ENCODE measurements around the gene SDF4.

Gene SDF4

DNA sequence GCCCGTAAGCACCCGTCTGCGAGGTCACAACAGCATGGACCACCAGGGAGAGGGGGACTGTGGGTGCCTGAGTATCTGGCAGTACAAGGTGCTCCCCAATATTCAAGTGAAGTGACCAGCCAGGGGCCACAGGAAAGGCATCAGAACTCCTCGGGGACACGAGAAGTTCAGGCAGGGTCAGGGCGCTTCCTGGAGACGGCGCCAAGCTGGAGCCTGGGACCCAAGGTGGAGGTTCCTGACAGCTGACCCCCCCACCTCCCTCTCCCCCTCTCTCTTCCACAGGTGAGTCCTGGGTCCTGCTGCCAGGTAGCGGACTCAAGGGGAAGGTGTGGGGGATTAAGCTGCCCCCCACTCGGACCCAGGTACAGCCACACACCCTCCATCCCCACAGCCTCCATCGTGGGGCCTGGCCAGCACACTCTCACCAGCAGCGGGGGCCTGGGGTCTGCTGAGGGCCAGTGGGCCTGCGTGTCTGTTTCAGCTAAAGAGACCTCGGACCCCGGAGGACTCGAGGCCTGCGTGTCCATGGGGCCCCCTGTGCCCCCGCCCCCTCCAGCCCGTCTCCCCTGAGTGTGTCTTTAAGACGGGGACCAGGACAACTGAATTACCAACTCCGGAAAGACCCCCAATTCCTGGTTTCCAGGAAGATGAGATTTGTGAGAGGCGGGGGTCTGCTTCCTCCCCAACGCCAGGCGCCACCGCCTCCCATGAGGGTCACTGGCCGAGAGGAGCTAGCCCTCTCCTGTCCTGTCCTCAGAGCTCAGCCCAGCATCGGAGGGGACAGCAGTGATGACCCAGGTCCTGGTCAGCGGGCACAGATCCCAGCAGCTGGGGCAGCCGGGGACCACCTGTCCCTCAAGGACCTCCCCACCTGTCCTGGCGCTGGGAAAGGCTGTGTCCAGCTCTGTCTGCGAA lies 31.6 kb downstream of the SDF4 start:
- Histone ChIP-seq H3K9me3 (ENCODE audit: severe bottlenecking) (no peaks in the 10 kb centered on the region), H3K4me3 (ENCODE audit: severe bottlenecking) (no peak overlapping the region), H3K27me3 (ENCODE audit: insufficient read depth, poor library complexity, severe bottlenecking) (no peaks in the 10 kb centered on the region), H3K36me3 (ENCODE audit: low read depth) (no peaks in the 10 kb centered on the region), H3K27ac (ENCODE audit: poor library complexity, severe bottlenecking) (no peak overlapping the region), H3K4me1 (ENCODE audit: insufficient read depth, poor library complexity, severe bottlenecking) (no peaks in the 10 kb centered on the region)
- ATAC-seq (ENCODE audit: low read depth): no peak
- DNase-seq (ENCODE audit: low spot score): peak; percentile 60
- TF ChIP-seq, protein P1, sequence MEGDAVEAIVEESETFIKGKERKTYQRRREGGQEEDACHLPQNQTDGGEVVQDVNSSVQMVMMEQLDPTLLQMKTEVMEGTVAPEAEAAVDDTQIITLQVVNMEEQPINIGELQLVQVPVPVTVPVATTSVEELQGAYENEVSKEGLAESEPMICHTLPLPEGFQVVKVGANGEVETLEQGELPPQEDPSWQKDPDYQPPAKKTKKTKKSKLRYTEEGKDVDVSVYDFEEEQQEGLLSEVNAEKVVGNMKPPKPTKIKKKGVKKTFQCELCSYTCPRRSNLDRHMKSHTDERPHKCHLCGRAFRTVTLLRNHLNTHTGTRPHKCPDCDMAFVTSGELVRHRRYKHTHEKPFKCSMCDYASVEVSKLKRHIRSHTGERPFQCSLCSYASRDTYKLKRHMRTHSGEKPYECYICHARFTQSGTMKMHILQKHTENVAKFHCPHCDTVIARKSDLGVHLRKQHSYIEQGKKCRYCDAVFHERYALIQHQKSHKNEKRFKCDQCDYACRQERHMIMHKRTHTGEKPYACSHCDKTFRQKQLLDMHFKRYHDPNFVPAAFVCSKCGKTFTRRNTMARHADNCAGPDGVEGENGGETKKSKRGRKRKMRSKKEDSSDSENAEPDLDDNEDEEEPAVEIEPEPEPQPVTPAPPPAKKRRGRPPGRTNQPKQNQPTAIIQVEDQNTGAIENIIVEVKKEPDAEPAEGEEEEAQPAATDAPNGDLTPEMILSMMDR (IDR thresholded peaks at IDR 0.05; ENCODE audit: poor library complexity, severe bottlenecking): no peak

DNA sequence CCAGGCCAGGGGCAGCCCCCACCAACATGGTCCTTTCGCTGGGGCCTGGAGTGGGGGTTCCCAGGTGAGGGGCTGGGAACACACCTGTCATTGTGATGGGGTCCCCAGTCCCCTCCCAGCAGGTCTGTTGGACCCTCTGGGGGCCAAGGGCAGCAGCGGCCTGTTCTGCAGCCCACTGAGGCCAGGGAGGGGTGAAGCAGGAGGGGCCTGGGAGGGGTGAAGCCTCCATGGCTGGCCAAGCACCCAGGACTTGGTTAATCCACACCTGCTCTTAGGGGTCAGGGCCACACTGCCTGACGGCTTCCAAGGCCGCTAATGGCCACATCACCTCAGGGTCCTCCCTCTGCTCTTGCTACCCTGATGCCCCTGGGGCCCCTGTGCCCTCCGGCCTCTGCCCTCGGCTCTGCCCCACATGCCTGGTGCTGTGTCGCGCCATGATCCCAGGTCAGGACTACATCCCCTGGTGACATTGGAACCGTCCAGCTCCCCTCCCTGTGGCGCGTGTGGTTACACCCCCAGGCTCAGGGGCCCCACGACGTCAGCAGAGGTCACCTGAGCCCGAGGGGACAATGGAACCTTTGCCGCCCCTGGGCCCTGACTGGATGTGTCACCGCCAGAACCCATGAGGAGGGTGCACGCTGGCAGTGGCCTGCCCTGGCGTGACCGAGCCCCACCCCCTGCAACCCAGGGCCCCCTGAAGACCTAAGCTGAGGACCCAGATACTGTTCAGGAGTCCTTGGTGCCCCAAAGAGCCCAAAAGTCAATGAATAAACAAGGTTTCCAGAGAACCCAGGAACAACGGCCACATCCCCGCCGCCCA lies 32.5 kb downstream of the SDF4 start:
- H3K4me1 ChIP-seq (ENCODE audit: insufficient read depth, poor library complexity, severe bottlenecking): no peaks in the 10 kb centered on the region
- TF ChIP-seq, protein P1 (IDR thresholded peaks at IDR 0.05; ENCODE audit: poor library complexity, severe bottlenecking): no peak
- no peaks in the 10 kb centered on the region for H3K9me3 ChIP-seq (ENCODE audit: severe bottlenecking)
- ATAC-seq (ENCODE audit: low read depth): no peak
- no peaks in the 10 kb centered on the region for H3K27me3 ChIP-seq (ENCODE audit: insufficient read depth, poor library complexity, severe bottlenecking)
- DNase-seq (ENCODE audit: low spot score): peak; percentile 56
- H3K27ac ChIP-seq (ENCODE audit: poor library complexity, severe bottlenecking): no peak overlapping the region
- H3K36me3 ChIP-seq (ENCODE audit: low read depth): no peaks in the 10 kb centered on the region
- H3K4me3 ChIP-seq (ENCODE audit: severe bottlenecking): no peak overlapping the region

GRCh38 chr1:1198423-1199140 lies 33.2 kb downstream of the SDF4 start:
- Histone ChIP-seq H3K4me3 (ENCODE audit: severe bottlenecking) (no peak overlapping the region), H3K9me3 (ENCODE audit: severe bottlenecking) (no peaks in the 10 kb centered on the region), H3K36me3 (ENCODE audit: low read depth) (no peaks in the 10 kb centered on the region), H3K27me3 (ENCODE audit: insufficient read depth, poor library complexity, severe bottlenecking) (no peaks in the 10 kb centered on the region), H3K27ac (ENCODE audit: poor library complexity, severe bottlenecking) (no peak overlapping the region), H3K4me1 (ENCODE audit: insufficient read depth, poor library complexity, severe bottlenecking) (no peaks in the 10 kb centered on the region)
- TF ChIP-seq, protein P1 (IDR thresholded peaks at IDR 0.05; ENCODE audit: poor library complexity, severe bottlenecking): no peak
- no peak for DNase-seq (ENCODE audit: low spot score)
- ATAC-seq (ENCODE audit: low read depth): no peak

DNA sequence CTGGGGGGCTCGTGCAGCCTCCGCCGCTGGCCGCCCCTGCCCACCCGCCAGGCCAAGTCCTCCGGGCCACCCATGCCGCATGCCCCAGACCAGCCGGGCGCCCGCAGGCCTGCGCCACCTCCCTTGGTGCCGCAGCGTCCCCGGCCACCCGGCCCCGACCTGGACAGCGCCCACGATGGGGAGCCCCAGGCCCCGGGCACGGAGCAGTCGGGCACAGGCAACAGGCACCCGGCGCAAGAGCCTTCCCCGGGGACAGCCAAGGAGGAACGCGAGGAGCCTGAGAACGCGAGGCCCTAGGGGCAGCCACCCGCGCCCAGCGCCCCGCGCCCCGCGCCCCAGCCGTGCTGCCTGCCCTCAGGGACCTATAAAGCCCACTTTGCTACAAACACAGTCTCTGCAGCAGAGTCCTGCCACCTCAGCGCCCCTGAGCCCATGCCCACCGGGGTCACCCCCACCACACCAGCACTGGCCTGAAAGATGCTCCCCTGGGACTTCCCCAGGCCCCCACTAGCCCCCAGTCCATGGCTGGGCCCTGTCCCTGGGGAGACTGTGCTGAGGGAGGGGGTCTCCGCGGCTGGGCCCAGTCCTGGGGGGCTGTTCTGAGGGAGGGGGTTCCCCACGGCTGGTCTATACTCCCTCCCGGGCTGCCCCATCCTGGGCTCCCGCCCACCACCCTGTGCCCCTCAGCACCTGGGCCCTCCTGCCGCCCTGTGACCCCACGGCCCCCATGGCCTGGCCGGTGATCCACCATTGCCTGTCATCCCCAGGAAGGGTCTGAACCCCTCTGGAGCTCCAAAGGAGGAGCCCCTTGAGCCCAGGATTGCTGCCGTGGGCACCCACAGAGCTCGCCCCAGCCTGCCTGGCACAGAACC lies 34.0 kb downstream of the SDF4 start:
- no peaks in the 10 kb centered on the region for H3K36me3 ChIP-seq (ENCODE audit: low read depth)
- TF ChIP-seq, protein P1 (IDR thresholded peaks at IDR 0.05; ENCODE audit: poor library complexity, severe bottlenecking): no peak
- ATAC-seq (ENCODE audit: low read depth) (no peak), DNase-seq (ENCODE audit: low spot score) (peak; percentile 59)
- H3K27me3 ChIP-seq (ENCODE audit: insufficient read depth, poor library complexity, severe bottlenecking): no peaks in the 10 kb centered on the region
- no peak overlapping the region for H3K27ac ChIP-seq (ENCODE audit: poor library complexity, severe bottlenecking)
- H3K9me3 ChIP-seq (ENCODE audit: severe bottlenecking): no peaks in the 10 kb centered on the region
- H3K4me3 ChIP-seq (ENCODE audit: severe bottlenecking): no peak overlapping the region
- no peaks in the 10 kb centered on the region for H3K4me1 ChIP-seq (ENCODE audit: insufficient read depth, poor library complexity, severe bottlenecking)
